Gastroesophageal sphincter (tissue), 3 donors: Measurements from ENCODE around the gene ACACB.

Experiments
- CTCF ChIP-seq, 4 experiments: fragments of 200-600 bp in 2 of 4; fragments of 450-650 bp in 2 of 4; sonication (generic) in 1 of 4; IDR thresholded peaks; one replicate each; pipeline ENCODE4 v1.5.1; 2017 to 2019; ENCODE audit warnings: antibody characterized with exemption in 4 of 4, mild to moderate bottlenecking in 2 of 4, moderate library complexity in 2 of 4
- POLR2A ChIP-seq, 2 donors: fragments of 450-650 bp; IDR thresholded peaks; one replicate each; pipeline ENCODE4 v1.6.1; 2017; ENCODE audit warnings: antibody characterized with exemption in 2 of 2, mild to moderate bottlenecking in 2 of 2, moderate library complexity in 1 of 2
- POLR2AphosphoS5 ChIP-seq: sonication (generic); formaldehyde crosslinking; IDR thresholded peaks from one replicate; pipeline ENCODE4 v1.6.1; 2017; ENCODE audit warnings: antibody characterized with exemption

DNA sequence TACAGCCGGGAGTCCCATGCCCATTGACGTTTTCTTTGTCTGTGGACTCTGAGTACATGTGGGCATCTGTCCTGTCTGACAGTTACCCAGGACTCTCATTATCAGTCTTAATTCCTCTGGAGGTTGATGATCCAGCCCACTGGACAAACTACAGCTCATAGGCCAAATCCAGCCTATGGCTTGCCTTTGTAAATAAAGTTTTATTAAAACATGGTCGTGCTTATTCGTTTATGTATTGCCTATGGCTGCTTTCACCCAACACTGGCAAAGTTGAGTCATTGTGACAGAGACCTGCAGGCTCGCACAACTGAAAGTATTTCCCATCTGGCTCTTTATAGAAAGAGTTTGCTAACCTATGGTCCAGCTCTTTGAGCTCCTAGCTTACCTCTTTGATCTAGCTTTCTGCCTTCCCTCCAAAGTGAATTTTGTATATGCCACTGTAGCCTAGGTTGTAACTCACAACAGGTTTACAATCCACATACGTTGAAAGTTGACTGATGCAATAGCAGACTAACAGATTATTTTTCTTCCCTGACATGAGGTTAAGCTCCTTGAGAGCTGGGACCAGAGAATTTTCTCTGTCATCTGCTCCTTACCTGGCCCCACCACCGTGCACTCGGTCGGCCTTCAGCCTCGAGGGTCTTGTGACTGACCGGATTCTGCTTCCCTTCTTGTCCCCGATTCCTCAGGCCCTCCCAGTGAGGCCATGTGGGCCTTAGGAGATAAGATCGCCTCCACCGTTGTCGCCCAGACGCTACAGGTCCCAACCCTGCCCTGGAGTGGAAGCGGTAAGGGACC is 57.3 kb downstream of the ACACB start:
- no peak for TF ChIP-seq CTCF (IDR thresholded peaks at IDR 0.05)
- no peak for TF ChIP-seq POLR2A (IDR thresholded peaks at IDR 0.05)
- TF ChIP-seq POLR2AphosphoS5: no peak
